ENCODE data around the gene UGT1A7. TPM values are rescaled to one million over a fixed set of nuclear protein-coding genes. Genes with fewer than 3 reads are reported as not detected.

UGT1A7 gene
- polyA plus RNA-seq, 3 donors = not detected

DNA sequence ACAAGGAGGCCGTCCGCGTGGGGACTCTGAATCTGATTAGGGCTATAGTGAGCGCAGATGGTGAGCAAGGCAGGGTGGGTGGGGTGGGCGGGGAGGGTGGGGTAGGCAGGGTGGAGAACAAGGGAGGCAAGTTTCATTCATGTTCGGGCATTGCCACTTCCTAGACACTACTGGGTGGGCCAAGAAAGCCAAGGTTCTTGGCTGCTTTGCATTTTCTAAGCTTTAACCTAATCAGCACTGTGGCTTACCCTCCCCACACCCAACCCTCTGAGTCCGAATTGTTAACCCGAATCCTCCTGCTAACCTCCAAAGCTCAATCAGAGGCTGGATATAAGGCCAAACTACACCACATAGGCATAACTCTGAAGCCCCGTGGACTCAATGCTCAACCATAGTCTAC lies 114.6 kb downstream of the UGT1A7 start:
- Histone ChIP-seq H3K4me1 (ENCODE audit: control insufficient read depth in 1 of 2, insufficient read depth in 2 of 2, low read length in 2 of 2) (no peaks in the 10 kb centered on the region), H3K9ac (ENCODE audit: insufficient read depth, low read length, poor library complexity, severe bottlenecking) (no peak overlapping the region), H4K20me1 (ENCODE audit: insufficient read depth, low read length) (no peaks in the 10 kb centered on the region), H3K79me2 (ENCODE audit: insufficient read depth, low read length) (no peaks in the 10 kb centered on the region), H2AFZ (ENCODE audit: insufficient read depth, low read depth, low read length, poor library complexity, severe bottlenecking) (no peak overlapping the region), H3K4me2 (replicated peaks; ENCODE audit: extremely low read depth, low read length, poor library complexity, severe bottlenecking) (no peak overlapping the region), H3K36me3 (replicated peaks in 1 of 2; ENCODE audit: control insufficient read depth in 1 of 2, insufficient read depth in 2 of 2, low read length in 2 of 2) (no peaks in the 10 kb centered on the region), H3K27ac (ENCODE audit: low read depth in 1 of 2, low read length in 2 of 2) (no peak overlapping the region), H3K27me3 (ENCODE audit: control insufficient read depth in 2 of 2, insufficient read depth in 2 of 2, low read length in 2 of 2) (no peaks in the 10 kb centered on the region), H3K4me3 (replicated peaks in 1 of 3; ENCODE audit: low read depth in 2 of 3, low read length in 3 of 3) (no peak overlapping the region), H3K9me3 (replicated peaks in 1 of 2; ENCODE audit: control insufficient read depth in 1 of 2, insufficient read depth in 1 of 2, low read length in 2 of 2) (no peaks in the 10 kb centered on the region)
- Mint-ChIP-seq H3K9me3 (peaks cover 0 to 2% (median 0%) of the 10 kb centered on the region in 7 donors), H3K4me1 (no peaks in the 10 kb centered on the region), H3K36me3 (no peaks in the 10 kb centered on the region), H3K27ac (no peak overlapping the region), H3K4me3 (no peak overlapping the region), H3K27me3 (ENCODE audit: low read depth in 3 of 3) (peaks cover 0 to 9% (median 7%) of the 10 kb centered on the region in 3 donors)
- intact Hi-C loops (cut with micrococcal nuclease) = no loop called here
- TF ChIP-seq, protein P1, sequence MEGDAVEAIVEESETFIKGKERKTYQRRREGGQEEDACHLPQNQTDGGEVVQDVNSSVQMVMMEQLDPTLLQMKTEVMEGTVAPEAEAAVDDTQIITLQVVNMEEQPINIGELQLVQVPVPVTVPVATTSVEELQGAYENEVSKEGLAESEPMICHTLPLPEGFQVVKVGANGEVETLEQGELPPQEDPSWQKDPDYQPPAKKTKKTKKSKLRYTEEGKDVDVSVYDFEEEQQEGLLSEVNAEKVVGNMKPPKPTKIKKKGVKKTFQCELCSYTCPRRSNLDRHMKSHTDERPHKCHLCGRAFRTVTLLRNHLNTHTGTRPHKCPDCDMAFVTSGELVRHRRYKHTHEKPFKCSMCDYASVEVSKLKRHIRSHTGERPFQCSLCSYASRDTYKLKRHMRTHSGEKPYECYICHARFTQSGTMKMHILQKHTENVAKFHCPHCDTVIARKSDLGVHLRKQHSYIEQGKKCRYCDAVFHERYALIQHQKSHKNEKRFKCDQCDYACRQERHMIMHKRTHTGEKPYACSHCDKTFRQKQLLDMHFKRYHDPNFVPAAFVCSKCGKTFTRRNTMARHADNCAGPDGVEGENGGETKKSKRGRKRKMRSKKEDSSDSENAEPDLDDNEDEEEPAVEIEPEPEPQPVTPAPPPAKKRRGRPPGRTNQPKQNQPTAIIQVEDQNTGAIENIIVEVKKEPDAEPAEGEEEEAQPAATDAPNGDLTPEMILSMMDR (IDR thresholded peaks at IDR 0.05) = no peak
- 92% methylated on average over 3 of the region's 9 CpGs for WGBS (ENCODE audit: insufficient coverage)
- no peak for DNase-seq

DNA sequence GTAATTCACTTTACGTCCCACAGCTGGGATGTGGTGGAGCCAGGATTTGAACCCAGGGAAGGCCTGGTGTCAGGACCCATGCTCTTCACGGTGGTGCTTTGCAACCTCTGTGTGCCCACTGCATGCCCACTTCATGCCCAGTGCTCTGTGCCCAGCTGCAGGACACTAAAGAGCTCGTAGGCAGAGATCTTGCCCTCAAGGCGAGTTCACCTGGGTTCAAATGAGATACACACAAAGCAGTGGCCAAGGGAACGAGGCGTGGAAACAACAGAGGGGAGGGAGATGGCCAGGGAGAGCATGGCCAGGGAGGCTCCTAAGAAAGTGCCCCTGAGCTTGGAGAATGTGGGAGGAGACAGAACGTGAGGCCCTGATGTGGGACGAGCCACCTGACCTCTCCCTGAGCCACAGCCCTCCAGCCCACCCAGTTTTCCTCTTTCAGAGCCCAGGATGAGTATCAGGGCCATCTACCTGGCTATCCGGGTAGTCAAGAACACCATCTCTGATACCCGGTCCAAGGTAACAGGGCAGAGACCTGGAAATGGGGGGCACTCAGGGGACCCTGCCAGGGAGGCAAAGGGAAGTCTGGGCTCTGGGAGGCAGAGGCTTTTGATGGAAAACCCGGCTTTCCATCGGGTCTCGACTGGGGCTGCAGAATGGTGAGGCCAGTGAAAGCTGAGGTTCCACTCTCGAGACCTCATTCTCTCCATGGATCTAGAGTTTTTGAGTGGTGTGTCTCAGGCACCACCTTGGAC lies 116.8 kb downstream of the UGT1A7 start:
- H3K9me3 Mint-ChIP-seq = peaks cover 0 to 2% (median 0%) of the 10 kb centered on the region in 7 donors
- Histone ChIP-seq H3K4me3 (replicated peaks in 1 of 3; ENCODE audit: low read depth in 2 of 3, low read length in 3 of 3) (no peak overlapping the region), H3K36me3 (replicated peaks in 1 of 2; ENCODE audit: control insufficient read depth in 1 of 2, insufficient read depth in 2 of 2, low read length in 2 of 2) (no peaks in the 10 kb centered on the region), H3K9me3 (replicated peaks in 1 of 2; ENCODE audit: control insufficient read depth in 1 of 2, insufficient read depth in 1 of 2, low read length in 2 of 2) (no peaks in the 10 kb centered on the region), H3K27ac (ENCODE audit: low read depth in 1 of 2, low read length in 2 of 2) (no peak overlapping the region), H3K4me2 (replicated peaks; ENCODE audit: extremely low read depth, low read length, poor library complexity, severe bottlenecking) (no peak overlapping the region), H3K4me1 (ENCODE audit: control insufficient read depth in 1 of 2, insufficient read depth in 2 of 2, low read length in 2 of 2) (no peaks in the 10 kb centered on the region), H2AFZ (ENCODE audit: insufficient read depth, low read depth, low read length, poor library complexity, severe bottlenecking) (no peak overlapping the region), H3K27me3 (ENCODE audit: control insufficient read depth in 2 of 2, insufficient read depth in 2 of 2, low read length in 2 of 2) (no peaks in the 10 kb centered on the region), H3K9ac (ENCODE audit: insufficient read depth, low read length, poor library complexity, severe bottlenecking) (no peak overlapping the region), H4K20me1 (ENCODE audit: insufficient read depth, low read length) (no peaks in the 10 kb centered on the region), H3K79me2 (ENCODE audit: insufficient read depth, low read length) (no peaks in the 10 kb centered on the region)
- intact Hi-C loops (cut with micrococcal nuclease) = no loop called here
- DNase-seq = no peak
- H3K27me3 Mint-ChIP-seq (ENCODE audit: low read depth in 3 of 3) = peaks cover 0 to 11% (median 7%) of the 10 kb centered on the region in 3 donors
- 89% methylated on average over 12 of the region's 14 CpGs for WGBS (ENCODE audit: insufficient coverage)
- no peak overlapping the region for H3K4me3 Mint-ChIP-seq
- H3K36me3 Mint-ChIP-seq = no peaks in the 10 kb centered on the region
- H3K27ac Mint-ChIP-seq = no peak overlapping the region
- no peaks in the 10 kb centered on the region for H3K4me1 Mint-ChIP-seq
- TF ChIP-seq, protein P1 (IDR thresholded peaks at IDR 0.05) = no peak

Measured in CD14-positive monocyte (primary cell).